Liver (tissue), 9 donors: ENCODE measurements around the gene PES1. TPM values are rescaled to one million over a fixed set of nuclear protein-coding genes. Genes with fewer than 3 reads are reported as not detected.

Experiments used
- DNase-seq: peaks from one replicate; pipeline ENCODE4 v3.0.0-alpha.2; 2017; ENCODE audit warnings: low spot score
- H3K27ac ChIP-seq, 2 donors: one replicate each; pipeline ENCODE4 v1.7.0; 2013; ENCODE audit warnings: inconsistent platforms in 2 of 2, low read length in 2 of 2, control low read depth in 1 of 2, low read depth in 1 of 2, mild to moderate bottlenecking in 1 of 2
- H3K27me3 ChIP-seq, 4 donors: one replicate each; pipeline versions ENCODE4 v1.6.1 to v1.7.0; 2013; ENCODE audit warnings: low read length in 3 of 4, inconsistent platforms in 1 of 4, mild to moderate bottlenecking in 1 of 4, moderate library complexity in 1 of 4; ENCODE audit not compliant: control insufficient read depth in 4 of 4, insufficient read depth in 4 of 4
- H3K36me3 ChIP-seq, 4 donors: one replicate each; pipeline versions ENCODE4 v1.6.1 to v1.7.0; 2013; ENCODE audit warnings: low read length in 3 of 4, mild to moderate bottlenecking in 3 of 4, low read depth in 1 of 4, moderate library complexity in 1 of 4; ENCODE audit not compliant: control insufficient read depth in 4 of 4, insufficient read depth in 3 of 4
- H3K4me1 ChIP-seq, 4 donors: one replicate each; pipeline versions ENCODE4 v1.6.1 to v1.7.0; 2013; ENCODE audit warnings: low read length in 3 of 4, mild to moderate bottlenecking in 3 of 4, moderate library complexity in 1 of 4; ENCODE audit not compliant: control insufficient read depth in 4 of 4, insufficient read depth in 4 of 4
- H3K4me3 ChIP-seq, 3 donors: one replicate each; pipeline versions ENCODE4 v1.6.1 to v1.7.0; 2013; ENCODE audit warnings: low read length in 3 of 3, control low read depth in 1 of 3, low read depth in 1 of 3, mild to moderate bottlenecking in 1 of 3
- H3K9ac ChIP-seq, 2 donors: one replicate each; pipeline ENCODE4 v1.7.0; 2013; ENCODE audit warnings: low read length in 2 of 2, mild to moderate bottlenecking in 2 of 2, moderate library complexity in 2 of 2, control low read depth in 1 of 2, low read depth in 1 of 2
- H3K9me3 ChIP-seq, 4 donors: one replicate each; pipeline versions ENCODE4 v1.6.1 to v1.7.0; 2013; ENCODE audit warnings: low read length in 3 of 4; ENCODE audit not compliant: control insufficient read depth in 4 of 4
- ATF3 ChIP-seq: IDR thresholded peaks from 2 replicates; pipeline ENCODE4 v1.6.1; 2016; ENCODE audit warnings: antibody characterized with exemption
- CTCF ChIP-seq: fragments of 150-350 bp; IDR thresholded peaks from 2 replicates; pipeline ENCODE4 v1.5.1; 2017; ENCODE audit warnings: improper control_type of control experiment, low read depth, low read length; ENCODE audit not compliant: missing input control
- EGR1 ChIP-seq, 2 donors: IDR thresholded peaks; 2 replicates each; pipeline ENCODE4 v1.6.1; 2016 to 2018; ENCODE audit warnings: antibody characterized with exemption in 2 of 2, low read depth in 2 of 2
- FOXA1 ChIP-seq: IDR thresholded peaks from 2 replicates; pipeline ENCODE4 v1.6.1; 2016; ENCODE audit warnings: antibody characterized with exemption
- FOXA2 ChIP-seq: IDR thresholded peaks from 2 replicates; pipeline ENCODE4 v1.6.1; 2016; ENCODE audit warnings: antibody characterized with exemption
- HNF4A ChIP-seq, 2 donors: conservative IDR thresholded peaks; 2 replicates each; pipeline ENCODE4 v1.6.1; 2016; ENCODE audit warnings: antibody characterized with exemption in 2 of 2, mild to moderate bottlenecking in 2 of 2
- HNF4G ChIP-seq: IDR thresholded peaks from 2 replicates; pipeline ENCODE4 v1.6.1; 2016; ENCODE audit warnings: antibody characterized with exemption
- JUND ChIP-seq, 2 donors: IDR thresholded peaks; 2 replicates each; pipeline ENCODE4 v1.6.1; 2016; ENCODE audit warnings: antibody characterized with exemption in 2 of 2
- MAX ChIP-seq: IDR thresholded peaks from 2 replicates; pipeline ENCODE4 v1.6.1; 2016; ENCODE audit warnings: antibody characterized with exemption
- NR2F2 ChIP-seq: IDR thresholded peaks from 2 replicates; pipeline ENCODE4 v1.6.1; 2016; ENCODE audit warnings: antibody characterized with exemption
- RAD21 ChIP-seq, 2 donors: IDR thresholded peaks; 2 replicates each; pipeline ENCODE4 v1.6.1; 2016; ENCODE audit warnings: antibody characterized with exemption in 2 of 2, mild to moderate bottlenecking in 2 of 2
- RXRA ChIP-seq, 2 donors: IDR thresholded peaks; 2 replicates each; pipeline ENCODE4 v1.6.1; 2017 to 2018; ENCODE audit warnings: antibody characterized with exemption in 2 of 2, mild to moderate bottlenecking in 1 of 2
- SP1 ChIP-seq: IDR thresholded peaks from 2 replicates; pipeline ENCODE4 v1.6.1; 2018; ENCODE audit warnings: antibody characterized with exemption, mild to moderate bottlenecking
- YY1 ChIP-seq: IDR thresholded peaks from 2 replicates; pipeline ENCODE4 v1.6.1; 2016; ENCODE audit warnings: antibody characterized with exemption, mild to moderate bottlenecking
- ZBTB33 ChIP-seq: IDR thresholded peaks from 2 replicates; pipeline ENCODE4 v1.6.1; 2016; ENCODE audit warnings: antibody characterized with exemption
- WGBS: extraction: QIAGEN DNeasy Blood & Tissue Kit; methylation state at CpG from one replicate; pipeline ENCODE4 v1.1.7; 2013; 5-methylcytosine and 5-hydroxymethylcytosine counted together
- polyA plus RNA-seq, 2 donors: library from polyadenylated mRNA; stranded (reverse) in 1 of 2; unstranded in 1 of 2; fragments of 200-250 nt in 1 of 2; fragments of >200 nt in 1 of 2; fragmentation: Nextera tagmentation in 1 of 2; extraction: Ambion mirVana in 1 of 2; gene quantifications; one replicate each; pipeline versions ENCODE4 v1.2.1 to v1.2.3, GENCODE V29; 2013 to 2015
- total RNA-seq, 2 donors: library from RNA; depleted of rRNA; stranded (reverse); fragments of >200 nt; gene quantifications; one replicate each; pipeline ENCODE4 v1.2.3, GENCODE V29; 2014
- donor health status: healthy.
- donor health status: healthy.
- donor health status: healthy.
- donor health status: healthy.
- donor health status: healthy.

The PES1 gene
- total and polyA plus RNA-seq, 4 donors: 20.0 to 33.1 (median 22.3) TPM

- TF ChIP-seq ATF3: no peak
- no peak for TF ChIP-seq MAX
- TF ChIP-seq FOXA1: no peak
These were observed 44.5 kb downstream of the PES1 start (continued) for GRCh38 chr22:30547188-30547587.

GRCh38 chr22:30546616-30547015 lies 45.1 kb downstream of the PES1 start, which contains the start of gene SEC14L6:
Gene SEC14L6, minus strand, starts transcription at chr22:30546741. Its CDS starts 59 bp downstream, at chr22:30546682.
- TF ChIP-seq ATF3 (no peak), JUND (IDR thresholded peaks at IDR 0.05) (no peak), NR2F2 (no peak), FOXA2 (no peak), ZBTB33 (no peak), HNF4A (conservative IDR thresholded peaks at IDR 0.05) (no peak), HNF4G (no peak), RAD21 (IDR thresholded peaks at IDR 0.05) (no peak), MAX (no peak), RXRA (IDR thresholded peaks at IDR 0.05) (no peak), YY1 (no peak), FOXA1 (no peak)
- Histone ChIP-seq H3K27me3 (no peaks in the 10 kb centered on the region), H3K9me3 (no peaks in the 10 kb centered on the region), H3K9ac (no peak within 1 kb of the TSS), H3K36me3 (no peaks in the 10 kb centered on the region), H3K27ac (no peak within 1 kb of the TSS), H3K4me1 (peaks cover 0 to 8% (median 2%) of the 10 kb centered on the region in 4 donors), H3K4me3 (no peak within 1 kb of the TSS)
- DNase-seq: no peak
- 98% methylated on average over 7 of the region's 7 CpGs for WGBS

GRCh38 chr22:30542811-30543188 lies 48.9 kb downstream of the PES1 start:
- Histone ChIP-seq H3K36me3 (no peaks in the 10 kb centered on the region), H3K27ac (no peak overlapping the region), H3K4me3 (no peak overlapping the region), H3K4me1 (peaks cover 0 to 8% (median 2%) of the 10 kb centered on the region in 4 donors), H3K27me3 (no peaks in the 10 kb centered on the region), H3K9me3 (no peaks in the 10 kb centered on the region), H3K9ac (no peak overlapping the region)
- DNase-seq: no peak
- WGBS: 82% methylated on average over 12 of the region's 12 CpGs
- TF ChIP-seq RAD21 (IDR thresholded peaks at IDR 0.05): no peak
- no peak for TF ChIP-seq CTCF
- TF ChIP-seq EGR1 (IDR thresholded peaks at IDR 0.05; ENCODE audit: low read depth in 2 of 2): no peak
- no peak for TF ChIP-seq YY1
- no peak for TF ChIP-seq FOXA1
- no peak for TF ChIP-seq MAX
- no peak for TF ChIP-seq SP1
- no peak for TF ChIP-seq FOXA2
- no peak for TF ChIP-seq RXRA (IDR thresholded peaks at IDR 0.05)
